Ascending aorta (tissue), 2 donors: ENCODE data around the gene RASSF8. TPM values are rescaled to one million over a fixed set of nuclear protein-coding genes. Genes with fewer than 3 reads are reported as not detected.

Source experiments
- DNase-seq, 2 donors: peaks; one replicate each; pipeline ENCODE4 v3.0.0-alpha.2; 2019; ENCODE audit warnings: low spot score in 2 of 2
- H3K27ac ChIP-seq, 2 donors: fragments of 200-600 bp; sonication (generic); one replicate each; pipeline ENCODE4 v1.5.1; 2016 to 2017; ENCODE audit warnings: mild to moderate bottlenecking in 1 of 2
- H3K27me3 ChIP-seq: fragments of 200-600 bp; sonication (generic); one replicate; pipeline ENCODE4 v1.5.1; 2017
- H3K36me3 ChIP-seq, 2 donors: fragments of 200-600 bp; sonication (generic); one replicate each; pipeline ENCODE4 v1.5.1; 2016
- H3K4me1 ChIP-seq, 2 donors: fragments of 200-600 bp; sonication (generic); one replicate each; pipeline ENCODE4 v1.5.1; 2016 to 2017; ENCODE audit warnings: mild to moderate bottlenecking in 1 of 2
- H3K4me3 ChIP-seq, 2 donors: fragments of 200-600 bp; sonication (generic); one replicate each; pipeline ENCODE4 v1.5.1; 2016 to 2017; ENCODE audit warnings: mild to moderate bottlenecking in 1 of 2
- H3K9me3 ChIP-seq, 2 donors: fragments of 200-600 bp; sonication (generic); one replicate each; pipeline ENCODE4 v1.5.1; 2016
- intact Hi-C: fragments of 100-400 bp; cut with DNase I; formaldehyde crosslinking; loops from one replicate; pipeline ENCODE4 v1.15.1; 2023
- total RNA-seq: library from RNA; depleted of rRNA; stranded (reverse); fragments of >200 nt; gene quantifications from one replicate; pipeline ENCODE4 v1.1.0, GENCODE V29; 2016
- TF ChIP-seq, protein P1 (sequence below), 3 experiments: fragments of 200-600 bp in 2 of 3; fragments of 450-650 bp in 1 of 3; sonication (generic) in 2 of 3; IDR thresholded peaks; one replicate each; pipeline ENCODE4 v1.5.1; 2016 to 2019; ENCODE audit warnings: antibody characterized with exemption in 3 of 3, mild to moderate bottlenecking in 1 of 3, moderate library complexity in 1 of 3

Gene RASSF8
- total RNA-seq, 1 donor from 2014 or later: 92.1 TPM

DNA sequence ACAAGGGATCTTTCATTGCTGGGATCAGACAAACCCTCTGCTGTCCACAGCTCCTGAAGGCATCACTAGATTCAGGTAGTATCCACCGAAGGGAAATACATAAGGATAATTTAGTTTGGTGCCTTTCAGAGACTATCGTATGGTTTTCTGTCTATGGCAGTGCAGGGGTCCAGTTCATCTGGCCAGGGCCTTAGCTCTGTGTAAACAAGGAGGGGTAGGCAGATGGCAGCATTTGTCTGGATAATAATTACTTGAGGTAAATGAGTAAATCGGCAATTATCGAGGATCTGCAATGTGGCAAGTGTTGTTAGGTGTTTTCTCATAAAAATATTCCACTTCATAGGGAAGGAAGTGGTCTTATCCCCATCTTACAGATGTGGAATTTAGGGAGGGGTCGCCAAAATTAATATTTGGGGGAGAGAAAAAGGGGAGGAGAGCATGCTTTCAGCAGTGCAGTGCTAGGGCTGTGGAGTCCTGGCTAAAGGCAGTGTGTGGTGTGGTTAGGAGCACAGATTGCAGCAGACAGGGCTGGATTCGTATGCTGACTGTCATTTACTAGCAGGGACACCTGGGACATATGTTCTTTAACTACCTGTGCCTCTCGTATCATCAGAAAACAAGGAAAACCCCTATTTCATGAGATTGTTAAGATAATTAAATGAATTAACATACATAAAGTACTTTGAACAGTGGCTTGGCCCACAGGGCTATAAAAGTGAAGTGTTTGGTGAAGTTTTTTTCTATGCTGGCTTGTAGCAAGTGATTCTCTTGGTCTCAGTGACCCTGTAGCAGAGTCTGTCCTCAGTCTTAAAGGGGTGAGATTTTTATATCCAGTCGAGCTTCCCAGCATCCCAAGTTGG lies 27.1 kb downstream of the RASSF8 start:
- no peak overlapping the region for H3K4me3 ChIP-seq
- no peaks in the 10 kb centered on the region for H3K36me3 ChIP-seq
- H3K4me1 ChIP-seq: peaks cover 0 to 17% of the 10 kb centered on the region in 2 donors
- no peaks in the 10 kb centered on the region for H3K27me3 ChIP-seq
- intact Hi-C loops: no loop called here
- TF ChIP-seq, protein P1, sequence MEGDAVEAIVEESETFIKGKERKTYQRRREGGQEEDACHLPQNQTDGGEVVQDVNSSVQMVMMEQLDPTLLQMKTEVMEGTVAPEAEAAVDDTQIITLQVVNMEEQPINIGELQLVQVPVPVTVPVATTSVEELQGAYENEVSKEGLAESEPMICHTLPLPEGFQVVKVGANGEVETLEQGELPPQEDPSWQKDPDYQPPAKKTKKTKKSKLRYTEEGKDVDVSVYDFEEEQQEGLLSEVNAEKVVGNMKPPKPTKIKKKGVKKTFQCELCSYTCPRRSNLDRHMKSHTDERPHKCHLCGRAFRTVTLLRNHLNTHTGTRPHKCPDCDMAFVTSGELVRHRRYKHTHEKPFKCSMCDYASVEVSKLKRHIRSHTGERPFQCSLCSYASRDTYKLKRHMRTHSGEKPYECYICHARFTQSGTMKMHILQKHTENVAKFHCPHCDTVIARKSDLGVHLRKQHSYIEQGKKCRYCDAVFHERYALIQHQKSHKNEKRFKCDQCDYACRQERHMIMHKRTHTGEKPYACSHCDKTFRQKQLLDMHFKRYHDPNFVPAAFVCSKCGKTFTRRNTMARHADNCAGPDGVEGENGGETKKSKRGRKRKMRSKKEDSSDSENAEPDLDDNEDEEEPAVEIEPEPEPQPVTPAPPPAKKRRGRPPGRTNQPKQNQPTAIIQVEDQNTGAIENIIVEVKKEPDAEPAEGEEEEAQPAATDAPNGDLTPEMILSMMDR (IDR thresholded peaks at IDR 0.05): no peak
- no peaks in the 10 kb centered on the region for H3K9me3 ChIP-seq
- no peak overlapping the region for H3K27ac ChIP-seq
- DNase-seq: no peak

DNA sequence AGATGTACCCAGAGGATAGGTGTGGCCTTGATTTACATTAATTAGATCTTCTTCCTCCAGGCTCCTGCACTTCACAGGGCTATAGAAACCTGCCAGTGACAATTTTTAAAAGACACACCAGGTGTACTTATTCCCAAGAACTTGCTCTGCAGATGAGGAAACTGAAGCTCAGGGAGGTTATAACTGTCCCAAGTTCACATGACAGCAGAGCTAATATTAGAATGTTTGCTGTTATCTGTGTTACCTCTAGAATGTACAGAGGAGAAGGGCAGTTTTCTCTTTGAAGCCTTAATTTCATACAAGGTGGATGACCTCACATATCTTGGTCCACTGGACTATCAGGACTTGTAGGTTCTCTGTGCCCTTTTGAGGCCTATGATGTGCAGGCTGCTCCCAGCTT lies 27.7 kb downstream of the RASSF8 start:
- no peak for DNase-seq
- Histone ChIP-seq H3K27ac (peak overlapping the region in 1 of 2 donors; percentile 44), H3K27me3 (no peaks in the 10 kb centered on the region), H3K4me1 (peaks cover 0 to 17% of the 10 kb centered on the region in 2 donors), H3K9me3 (no peaks in the 10 kb centered on the region), H3K36me3 (no peaks in the 10 kb centered on the region), H3K4me3 (no peak overlapping the region)
- intact Hi-C loops: no loop called here
- TF ChIP-seq, protein P1 (IDR thresholded peaks at IDR 0.05): no peak

DNA sequence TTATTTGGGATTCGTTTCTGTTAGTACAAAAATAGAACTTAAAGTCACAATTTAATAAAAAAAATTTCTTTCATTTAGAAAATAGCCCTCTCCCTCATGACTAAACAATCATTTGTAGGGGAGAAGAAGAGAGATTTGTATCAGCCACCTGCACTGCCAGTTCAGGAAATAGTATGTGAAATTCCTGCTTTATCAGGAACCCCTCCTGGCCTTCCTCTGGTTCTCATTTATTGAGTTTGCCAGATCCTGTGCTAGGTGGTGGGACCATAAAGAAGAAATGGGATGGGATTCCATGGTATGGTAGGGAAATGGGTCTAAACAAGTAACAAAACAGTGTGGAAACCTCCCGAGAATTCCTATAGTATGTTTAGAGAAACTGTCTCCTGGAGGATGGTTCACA lies 30.0 kb downstream of the RASSF8 start:
- no peaks in the 10 kb centered on the region for H3K9me3 ChIP-seq
- no peak overlapping the region for H3K4me3 ChIP-seq
- H3K27me3 ChIP-seq: no peaks in the 10 kb centered on the region
- intact Hi-C loops: no loop called here
- H3K4me1 ChIP-seq: peaks cover 0 to 23% of the 10 kb centered on the region in 2 donors
- H3K36me3 ChIP-seq: no peaks in the 10 kb centered on the region
- TF ChIP-seq, protein P1 (IDR thresholded peaks at IDR 0.05): no peak
- DNase-seq: no peak
- H3K27ac ChIP-seq: peak overlapping the region in 1 of 2 donors; percentile 8

DNA sequence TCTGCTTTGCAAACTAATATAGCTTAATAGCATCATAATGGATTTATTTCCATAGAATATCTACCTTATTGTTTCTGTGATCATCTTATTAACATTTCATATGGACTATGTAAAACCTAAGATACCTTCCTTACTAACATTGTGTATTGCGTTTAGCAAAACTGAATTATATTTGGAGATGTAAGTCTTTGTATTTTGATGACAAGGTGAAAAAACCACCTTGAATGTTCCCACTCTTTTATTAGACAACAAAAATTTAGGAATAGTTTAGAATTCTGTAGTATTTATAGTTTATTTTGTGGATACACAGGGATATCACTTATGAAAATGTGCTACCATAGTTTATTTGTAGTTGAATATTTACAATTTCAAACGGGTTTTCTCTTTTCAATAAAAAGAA lies 32.0 kb downstream of the RASSF8 start:
- TF ChIP-seq, protein P1 (IDR thresholded peaks at IDR 0.05): no peak
- Histone ChIP-seq H3K4me1 (peaks cover 3 to 34% of the 10 kb centered on the region in 2 donors), H3K9me3 (no peaks in the 10 kb centered on the region), H3K4me3 (no peak overlapping the region), H3K27me3 (no peaks in the 10 kb centered on the region), H3K36me3 (no peaks in the 10 kb centered on the region), H3K27ac (no peak overlapping the region)
- DNase-seq: no peak
- intact Hi-C loops: no loop called here

DNA sequence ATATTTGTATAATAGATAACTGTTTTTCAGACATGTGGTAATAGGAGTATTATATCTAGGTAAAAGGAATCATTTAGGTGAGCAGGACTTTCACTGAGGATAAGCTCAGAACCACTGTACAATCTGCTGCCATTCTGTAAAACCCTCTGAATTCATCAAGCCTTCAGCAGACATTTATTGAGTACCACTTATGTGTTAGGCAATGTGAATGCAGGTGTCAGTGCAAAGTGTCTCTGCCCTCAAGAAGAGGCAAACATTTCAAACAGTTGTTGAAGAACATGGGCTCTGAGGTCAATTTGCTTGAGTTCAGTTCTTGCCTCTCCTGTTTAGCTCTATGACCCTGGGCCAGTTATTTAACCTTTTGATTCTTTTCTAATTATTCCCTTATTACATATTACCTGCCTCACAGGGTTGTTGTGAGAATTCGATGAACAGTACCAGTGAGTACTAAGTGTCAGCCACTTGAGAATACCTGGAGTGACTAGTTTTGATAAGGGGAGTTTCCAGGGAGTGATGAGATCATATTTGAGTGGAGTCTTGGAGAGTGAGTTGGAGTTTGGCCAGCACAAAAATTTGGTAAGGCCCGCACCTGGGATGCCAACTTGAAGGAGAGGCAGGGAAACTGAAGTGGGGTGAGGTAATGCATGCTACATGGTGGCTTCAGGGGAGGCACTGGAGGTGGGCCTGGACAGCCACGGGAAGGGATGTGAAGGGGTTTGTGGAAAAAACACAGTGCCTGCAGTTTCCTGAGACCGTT lies 33.7 kb downstream of the RASSF8 start:
- no peaks in the 10 kb centered on the region for H3K27me3 ChIP-seq
- TF ChIP-seq, protein P1 (IDR thresholded peaks at IDR 0.05): no peak
- H3K9me3 ChIP-seq: no peaks in the 10 kb centered on the region
- H3K27ac ChIP-seq: peak overlapping the region; percentile 74 to 81
- peaks cover 6 to 34% of the 10 kb centered on the region in 2 donors for H3K4me1 ChIP-seq
- no peak overlapping the region for H3K4me3 ChIP-seq
- DNase-seq: no peak
- intact Hi-C loops: no loop called here
- H3K36me3 ChIP-seq: no peaks in the 10 kb centered on the region
